Right atrium auricular region (tissue), 2 donors: ENCODE data around the gene SLC16A12. TPM values are rescaled to one million over a fixed set of nuclear protein-coding genes. Genes with fewer than 3 reads are reported as not detected.
A peak's percentile ranks its signal among the peaks of the same experiment; 100 is the strongest.
"Not testable (repeated sequence)": the region's sequence is repeated elsewhere in the genome, so short reads cannot be mapped to it uniquely, and the experiment has no call there.

Experiments used
- DNase-seq: peaks from one replicate; pipeline ENCODE4 v3.0.0-alpha.2; 2019; ENCODE audit warnings: low spot score
- H3K27ac ChIP-seq, 2 donors: fragments of 200-600 bp; sonication (generic); 1 replicate in 1 of 2; 2 replicates in 1 of 2; pipeline ENCODE4 v1.5.1; 2016 to 2019
- H3K27me3 ChIP-seq, 2 donors: fragments of 200-600 bp; sonication (generic); one replicate each; pipeline versions ENCODE4 v1.5.1 to v1.6.0; 2017 to 2019
- H3K36me3 ChIP-seq: fragments of 200-600 bp; sonication (generic); one replicate; pipeline ENCODE4 v1.5.1; 2016
- H3K4me1 ChIP-seq, 2 donors: fragments of 200-600 bp; sonication (generic); one replicate each; pipeline versions ENCODE4 v1.5.1 to v1.6.0; 2017 to 2019
- H3K4me3 ChIP-seq, 2 donors: fragments of 200-600 bp; sonication (generic); 1 replicate in 1 of 2; 2 replicates in 1 of 2; pipeline ENCODE4 v1.5.1; 2017 to 2019; ENCODE audit warnings: mild to moderate bottlenecking in 1 of 2, moderate library complexity in 1 of 2
- H3K9me3 ChIP-seq, 2 donors: fragments of 200-600 bp; sonication (generic); one replicate each; pipeline ENCODE4 v1.5.1; 2019
- total RNA-seq, 2 donors: library from RNA; depleted of rRNA; stranded (reverse); fragments of >200 nt; gene quantifications; one replicate each; pipeline ENCODE4 v1.1.0, GENCODE V29; 2016
- TF ChIP-seq, protein P1 (sequence below), 2 donors: fragments of 200-600 bp; sonication (generic); IDR thresholded peaks; one replicate each; pipeline ENCODE4 v1.5.1; 2019; ENCODE audit warnings: antibody characterized with exemption in 2 of 2

Gene SLC16A12
- total RNA-seq, 2 donors from 2014 or later, result 6.0 to 10.0 TPM

DNA sequence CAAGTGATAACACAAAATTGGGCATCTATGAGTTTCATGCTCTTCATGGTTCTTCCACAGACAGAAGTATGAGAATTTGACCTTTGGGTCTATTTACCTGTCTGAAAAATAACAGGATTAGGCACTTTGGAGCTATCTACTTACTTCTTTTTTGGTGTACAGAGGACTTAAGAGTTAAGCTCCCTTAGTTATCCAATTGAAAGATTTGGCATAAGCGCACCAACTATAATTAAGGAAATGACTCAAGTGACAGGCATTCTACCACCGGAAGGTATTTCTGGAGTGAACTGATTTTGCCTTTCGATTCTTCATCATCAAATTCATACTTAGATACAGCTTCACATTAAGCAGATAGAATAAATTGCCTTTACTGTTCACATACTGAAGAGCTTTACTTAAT, 77.1 kb downstream of the SLC16A12 start:
- H3K4me3 ChIP-seq, result no peak overlapping the region
- H3K4me1 ChIP-seq, result peaks cover 0 to 15% of the 10 kb centered on the region in 2 donors
- DNase-seq, result no peak
- H3K27ac ChIP-seq, result peak overlapping the region in 1 of 2 donors; percentile 66
- H3K27me3 ChIP-seq, result no peaks in the 10 kb centered on the region
- H3K36me3 ChIP-seq, result no peaks in the 10 kb centered on the region
- H3K9me3 ChIP-seq, result no peaks in the 10 kb centered on the region
- TF ChIP-seq, protein P1, sequence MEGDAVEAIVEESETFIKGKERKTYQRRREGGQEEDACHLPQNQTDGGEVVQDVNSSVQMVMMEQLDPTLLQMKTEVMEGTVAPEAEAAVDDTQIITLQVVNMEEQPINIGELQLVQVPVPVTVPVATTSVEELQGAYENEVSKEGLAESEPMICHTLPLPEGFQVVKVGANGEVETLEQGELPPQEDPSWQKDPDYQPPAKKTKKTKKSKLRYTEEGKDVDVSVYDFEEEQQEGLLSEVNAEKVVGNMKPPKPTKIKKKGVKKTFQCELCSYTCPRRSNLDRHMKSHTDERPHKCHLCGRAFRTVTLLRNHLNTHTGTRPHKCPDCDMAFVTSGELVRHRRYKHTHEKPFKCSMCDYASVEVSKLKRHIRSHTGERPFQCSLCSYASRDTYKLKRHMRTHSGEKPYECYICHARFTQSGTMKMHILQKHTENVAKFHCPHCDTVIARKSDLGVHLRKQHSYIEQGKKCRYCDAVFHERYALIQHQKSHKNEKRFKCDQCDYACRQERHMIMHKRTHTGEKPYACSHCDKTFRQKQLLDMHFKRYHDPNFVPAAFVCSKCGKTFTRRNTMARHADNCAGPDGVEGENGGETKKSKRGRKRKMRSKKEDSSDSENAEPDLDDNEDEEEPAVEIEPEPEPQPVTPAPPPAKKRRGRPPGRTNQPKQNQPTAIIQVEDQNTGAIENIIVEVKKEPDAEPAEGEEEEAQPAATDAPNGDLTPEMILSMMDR (IDR thresholded peaks at IDR 0.05), result no peak

DNA sequence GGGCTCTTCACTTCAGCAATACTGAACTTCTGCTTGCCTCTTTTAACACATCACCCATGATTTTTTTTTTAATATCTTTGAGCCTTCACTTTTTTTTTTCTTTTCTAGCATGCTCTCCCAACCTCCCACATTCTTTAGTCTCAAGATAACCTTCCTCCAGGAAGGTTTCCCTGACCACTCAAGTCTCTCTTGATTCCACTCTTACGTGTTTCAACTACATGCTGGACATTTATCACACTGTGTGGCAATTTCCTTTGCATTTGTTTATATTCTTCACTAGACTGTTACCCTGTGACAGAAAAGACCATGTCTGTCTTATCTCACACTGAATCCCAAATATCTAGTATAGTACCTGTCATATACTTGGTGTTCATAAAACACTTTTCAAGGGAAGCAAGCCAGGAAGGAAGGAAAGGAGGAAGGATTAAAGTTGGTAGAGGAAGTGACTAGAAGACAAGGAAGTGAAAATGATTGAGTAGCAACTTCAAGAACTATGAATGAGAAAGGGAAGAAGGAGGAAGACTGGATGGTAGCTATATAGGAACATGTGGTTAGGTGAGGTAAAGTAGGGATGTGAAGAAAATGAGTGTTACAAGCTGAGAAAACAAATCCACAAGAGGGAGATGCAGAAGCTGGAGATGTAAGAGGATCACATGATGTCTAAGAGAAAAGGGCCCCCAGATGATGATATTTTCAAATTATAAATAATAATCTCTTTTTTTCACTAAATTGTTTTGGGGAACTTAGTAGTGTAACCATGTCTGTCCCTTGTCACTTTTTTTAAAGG, 80.6 kb downstream of the SLC16A12 start:
- Histone ChIP-seq H3K4me1 (peaks cover 0 to 15% of the 10 kb centered on the region in 2 donors), H3K4me3 (no peak overlapping the region), H3K27ac (no peak overlapping the region), H3K9me3 (no peaks in the 10 kb centered on the region), H3K36me3 (no peaks in the 10 kb centered on the region), H3K27me3 (no peaks in the 10 kb centered on the region)
- DNase-seq, result no peak
- TF ChIP-seq, protein P1 (IDR thresholded peaks at IDR 0.05), result no peak

DNA sequence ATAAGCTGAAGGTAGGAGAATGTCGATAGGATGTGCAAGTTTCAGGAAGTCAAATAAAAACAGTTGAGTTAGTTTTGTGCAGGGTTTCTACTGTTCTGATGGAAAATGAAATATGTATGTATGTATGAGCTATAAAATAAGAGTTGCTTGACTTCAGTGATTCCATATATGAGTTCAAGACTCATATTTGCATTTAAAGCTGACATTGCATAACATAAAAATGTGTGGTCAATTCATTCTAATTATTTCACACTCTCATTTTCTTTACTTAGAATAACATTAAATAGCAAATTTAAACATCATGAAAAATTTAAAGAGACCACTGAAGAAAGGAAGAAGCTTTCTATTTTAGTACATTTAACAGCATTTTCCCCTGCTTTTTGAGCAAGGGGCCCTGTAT, 83.2 kb downstream of the SLC16A12 start:
- no peaks in the 10 kb centered on the region for H3K9me3 ChIP-seq
- TF ChIP-seq, protein P1 (IDR thresholded peaks at IDR 0.05), result no peak
- H3K4me1 ChIP-seq, result no peaks in the 10 kb centered on the region
- H3K36me3 ChIP-seq, result no peaks in the 10 kb centered on the region
- no peak overlapping the region for H3K4me3 ChIP-seq
- no peak overlapping the region for H3K27ac ChIP-seq
- no peak for DNase-seq
- no peaks in the 10 kb centered on the region for H3K27me3 ChIP-seq

DNA sequence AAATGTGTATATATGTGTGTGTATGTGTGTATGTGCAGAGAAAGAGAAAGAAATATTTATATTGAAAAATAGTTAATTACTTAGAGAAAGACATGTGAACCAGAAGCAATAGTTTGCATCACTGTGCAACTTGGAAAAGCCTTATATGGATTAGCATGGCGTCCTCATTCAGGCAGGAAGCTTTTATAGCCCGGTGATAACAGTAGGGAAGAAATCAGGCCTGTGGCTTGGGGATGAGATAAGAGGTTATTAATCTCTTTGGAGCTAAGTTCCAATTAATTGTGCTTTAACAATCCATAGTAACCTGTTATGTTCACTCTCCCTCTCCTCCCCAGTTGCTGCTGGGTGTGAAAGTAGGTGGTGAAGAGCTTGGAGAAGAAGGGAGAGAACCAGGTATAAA, 84.5 kb downstream of the SLC16A12 start:
- H3K4me1 ChIP-seq, result no peaks in the 10 kb centered on the region
- no peak for DNase-seq
- H3K9me3 ChIP-seq, result no peaks in the 10 kb centered on the region
- H3K27ac ChIP-seq, result no peak overlapping the region
- TF ChIP-seq, protein P1 (IDR thresholded peaks at IDR 0.05), result no peak
- H3K36me3 ChIP-seq, result no peaks in the 10 kb centered on the region
- H3K4me3 ChIP-seq, result no peak overlapping the region
- H3K27me3 ChIP-seq, result no peaks in the 10 kb centered on the region

DNA sequence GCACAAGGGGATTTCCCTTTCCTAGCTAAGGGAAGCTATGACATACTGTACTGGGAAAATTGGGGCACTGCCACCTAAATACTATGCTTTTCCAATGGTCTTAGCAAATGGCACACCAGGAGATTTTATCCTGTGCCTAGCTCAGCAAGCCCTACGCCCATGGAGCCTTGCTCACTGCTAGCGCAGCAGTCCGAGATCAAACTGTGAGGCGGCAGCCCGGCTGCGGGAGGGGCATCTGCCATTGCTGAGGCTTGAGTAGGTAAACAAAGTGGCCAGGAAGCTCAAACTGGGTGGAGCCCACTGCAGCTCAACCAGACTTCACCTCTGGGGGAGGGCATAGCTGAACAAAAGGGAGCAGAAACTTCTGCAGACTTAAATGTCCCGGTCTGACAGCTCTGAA, 90.6 kb downstream of the SLC16A12 start:
- H3K27ac ChIP-seq, H3K4me1 ChIP-seq, H3K36me3 ChIP-seq, H3K9me3 ChIP-seq, H3K4me3 ChIP-seq, DNase-seq, H3K27me3 ChIP-seq: not testable (repeated sequence)

DNA sequence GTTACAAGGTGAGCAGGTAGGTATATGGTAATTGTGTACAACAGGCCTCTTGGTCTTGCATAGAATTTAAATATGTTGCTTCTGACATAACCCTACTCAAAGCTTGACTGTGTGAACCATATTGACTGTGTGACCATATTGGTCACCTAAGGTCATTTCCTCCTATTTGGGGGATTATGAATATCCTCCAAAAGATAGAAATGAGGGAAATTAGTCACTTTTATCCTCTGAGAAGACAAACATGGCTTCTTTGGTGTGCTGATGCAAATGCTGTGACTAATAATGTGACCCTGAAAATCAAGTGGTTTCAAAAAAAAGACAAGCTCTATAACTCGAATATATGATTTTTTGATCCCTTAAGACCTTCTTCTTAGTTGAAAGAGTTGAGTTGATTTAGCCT, 93.1 kb downstream of the SLC16A12 start:
- TF ChIP-seq, protein P1 (IDR thresholded peaks at IDR 0.05), result no peak
- H3K36me3 ChIP-seq, result peaks cover 5% of the 10 kb centered on the region
- H3K9me3 ChIP-seq, result no peaks in the 10 kb centered on the region
- DNase-seq, result no peak
- H3K27me3 ChIP-seq, result no peaks in the 10 kb centered on the region
- no peak overlapping the region for H3K4me3 ChIP-seq
- no peak overlapping the region for H3K27ac ChIP-seq
- H3K4me1 ChIP-seq, result peaks cover 0 to 7% of the 10 kb centered on the region in 2 donors
